ENCODE data around the gene JOSD2.

The JOSD2 gene

DNA sequence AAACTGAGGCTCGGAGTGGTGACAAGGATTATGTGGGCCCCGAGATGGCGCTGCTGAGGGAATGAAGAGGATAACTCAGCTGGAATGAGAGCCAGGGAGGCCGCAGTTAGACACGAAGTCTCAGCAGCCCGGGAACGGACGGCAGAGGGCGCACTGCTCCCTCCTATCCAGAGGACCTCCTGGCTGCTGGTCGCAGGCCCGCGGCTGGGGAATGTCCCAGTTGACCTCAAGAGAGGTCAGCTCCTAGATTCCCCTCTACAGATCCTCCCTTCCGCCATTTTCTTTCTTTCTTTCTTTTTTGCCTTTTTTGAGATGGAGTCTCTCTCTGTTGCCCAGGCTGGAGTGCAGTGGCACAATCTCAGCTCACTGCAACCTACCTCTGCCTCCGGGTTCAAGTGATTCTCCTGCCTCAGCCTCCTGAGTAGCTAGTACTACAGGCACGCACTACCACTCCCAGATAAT lies 26.8 kb upstream of the JOSD2 start:
- TF ChIP-seq, protein P1, sequence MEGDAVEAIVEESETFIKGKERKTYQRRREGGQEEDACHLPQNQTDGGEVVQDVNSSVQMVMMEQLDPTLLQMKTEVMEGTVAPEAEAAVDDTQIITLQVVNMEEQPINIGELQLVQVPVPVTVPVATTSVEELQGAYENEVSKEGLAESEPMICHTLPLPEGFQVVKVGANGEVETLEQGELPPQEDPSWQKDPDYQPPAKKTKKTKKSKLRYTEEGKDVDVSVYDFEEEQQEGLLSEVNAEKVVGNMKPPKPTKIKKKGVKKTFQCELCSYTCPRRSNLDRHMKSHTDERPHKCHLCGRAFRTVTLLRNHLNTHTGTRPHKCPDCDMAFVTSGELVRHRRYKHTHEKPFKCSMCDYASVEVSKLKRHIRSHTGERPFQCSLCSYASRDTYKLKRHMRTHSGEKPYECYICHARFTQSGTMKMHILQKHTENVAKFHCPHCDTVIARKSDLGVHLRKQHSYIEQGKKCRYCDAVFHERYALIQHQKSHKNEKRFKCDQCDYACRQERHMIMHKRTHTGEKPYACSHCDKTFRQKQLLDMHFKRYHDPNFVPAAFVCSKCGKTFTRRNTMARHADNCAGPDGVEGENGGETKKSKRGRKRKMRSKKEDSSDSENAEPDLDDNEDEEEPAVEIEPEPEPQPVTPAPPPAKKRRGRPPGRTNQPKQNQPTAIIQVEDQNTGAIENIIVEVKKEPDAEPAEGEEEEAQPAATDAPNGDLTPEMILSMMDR (IDR thresholded peaks at IDR 0.05; ENCODE audit: unreplicated experiment in 3 of 3): peak; percentile 83 to 88 (median 83)
- Mint-ChIP-seq H3K36me3 (ENCODE audit: low read depth) (peaks cover 42% of the 10 kb centered on the region), H3K9me3 (peaks cover 13% of the 10 kb centered on the region), H3K27me3 (ENCODE audit: low read depth) (peaks cover 4% of the 10 kb centered on the region), H3K4me3 (no peak overlapping the region), H3K27ac (no peak overlapping the region), H3K4me1 (peaks cover 6% of the 10 kb centered on the region)

DNA sequence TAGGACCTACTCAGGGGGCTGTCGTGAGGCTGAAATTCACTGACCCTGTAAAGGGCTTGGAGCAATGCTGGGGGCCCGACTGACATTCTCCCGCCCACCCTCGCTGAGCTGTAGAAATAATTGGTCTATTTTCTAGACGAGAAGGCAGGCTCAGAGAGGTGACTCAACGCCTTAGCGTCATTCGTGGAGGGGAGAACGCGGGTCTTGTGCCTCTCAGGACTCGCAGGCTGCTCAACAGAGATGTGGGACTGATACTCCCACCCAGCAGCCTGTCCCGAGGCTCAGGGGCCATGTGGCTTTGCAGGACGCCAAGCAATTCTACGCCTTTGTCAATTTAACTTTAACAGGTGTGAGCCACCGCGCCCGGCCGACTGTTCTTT lies 26.3 kb upstream of the JOSD2 start:
- Mint-ChIP-seq H3K27me3 (ENCODE audit: low read depth) (peaks cover 4% of the 10 kb centered on the region), H3K4me1 (peaks cover 6% of the 10 kb centered on the region)

DNA sequence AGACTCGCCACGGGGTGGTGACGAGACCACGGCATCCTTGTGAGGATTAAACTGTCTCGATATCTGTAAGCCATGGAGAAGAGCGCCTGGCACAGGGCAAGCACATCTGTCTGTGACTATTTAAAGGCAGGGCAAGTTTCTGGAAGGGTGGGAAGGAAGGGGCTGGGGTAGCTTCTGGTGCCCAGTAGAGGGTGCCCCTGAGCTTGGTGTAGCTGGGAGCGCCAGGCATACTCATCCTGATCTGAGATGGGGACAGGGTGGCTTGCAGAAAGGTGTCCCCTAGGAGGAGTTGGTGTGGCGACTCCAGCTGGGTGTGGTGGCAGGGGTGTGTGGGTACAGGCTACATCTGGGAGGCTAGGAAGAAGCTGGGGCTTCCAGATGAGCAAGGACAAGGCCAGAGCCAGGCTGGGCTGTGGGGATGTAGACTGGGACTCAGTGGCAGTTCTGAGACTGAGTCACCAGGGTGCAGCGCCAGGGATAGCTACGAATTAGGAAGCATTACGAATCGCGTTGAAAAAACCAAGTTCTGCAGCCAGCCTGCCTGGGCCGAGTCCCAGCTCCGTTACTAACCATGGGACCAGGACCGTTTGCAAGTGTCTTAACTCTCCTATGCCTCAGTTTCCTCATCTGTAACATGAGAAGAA lies 25.8 kb upstream of the JOSD2 start:
- TF ChIP-seq, protein P1 (IDR thresholded peaks at IDR 0.05; ENCODE audit: unreplicated experiment in 3 of 3): no peak

More for the DNA sequence above, 26.3 kb upstream of the JOSD2 start:
- Mint-ChIP-seq H3K36me3 (ENCODE audit: low read depth) (peaks cover 47% of the 10 kb centered on the region), H3K4me3 (no peak overlapping the region), H3K9me3 (peaks cover 18% of the 10 kb centered on the region), H3K27ac (no peak overlapping the region)
- TF ChIP-seq, protein P1 (IDR thresholded peaks at IDR 0.05; ENCODE audit: unreplicated experiment in 3 of 3): no peak

DNA sequence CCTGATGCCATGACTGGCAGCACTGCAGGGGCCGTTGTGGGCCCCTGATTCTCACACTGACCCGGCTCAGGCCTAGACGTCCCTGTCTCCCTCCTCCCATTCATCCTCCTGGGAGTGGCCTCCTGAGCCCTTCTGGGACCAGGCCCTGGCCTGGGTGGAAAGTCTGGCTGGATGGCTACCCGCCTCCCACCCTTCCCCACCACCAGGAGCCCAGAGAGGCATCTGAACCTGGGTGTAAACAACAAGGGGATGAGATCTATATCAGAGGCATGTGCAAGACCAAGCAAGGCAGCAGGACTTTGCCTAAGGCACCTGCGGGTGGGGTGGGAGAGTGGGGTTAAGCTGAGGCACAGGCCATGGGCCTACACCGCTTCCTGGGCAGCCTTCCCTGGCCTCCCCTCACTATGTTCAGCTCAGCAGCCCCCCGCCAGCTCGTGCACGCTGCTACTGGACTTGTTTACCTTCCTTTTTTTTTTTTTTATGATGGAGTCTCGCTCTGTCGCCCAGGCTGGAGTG lies 24.7 kb upstream of the JOSD2 start:
- TF ChIP-seq, protein P1 (IDR thresholded peaks at IDR 0.05; ENCODE audit: unreplicated experiment in 3 of 3): no peak
- H3K9me3 Mint-ChIP-seq: peaks cover 20% of the 10 kb centered on the region
- no peak overlapping the region for H3K27ac Mint-ChIP-seq
- no peak overlapping the region for H3K4me3 Mint-ChIP-seq
- peaks cover 48% of the 10 kb centered on the region for H3K36me3 Mint-ChIP-seq (ENCODE audit: low read depth)
- H3K27me3 Mint-ChIP-seq (ENCODE audit: low read depth): no peaks in the 10 kb centered on the region
- peaks cover 6% of the 10 kb centered on the region for H3K4me1 Mint-ChIP-seq

More for the DNA sequence above, 25.8 kb upstream of the JOSD2 start:
- no peak overlapping the region for H3K27ac Mint-ChIP-seq
- H3K36me3 Mint-ChIP-seq (ENCODE audit: low read depth): peaks cover 46% of the 10 kb centered on the region
- no peak overlapping the region for H3K4me3 Mint-ChIP-seq
- H3K27me3 Mint-ChIP-seq (ENCODE audit: low read depth): peaks cover 2% of the 10 kb centered on the region
- peaks cover 20% of the 10 kb centered on the region for H3K9me3 Mint-ChIP-seq
- H3K4me1 Mint-ChIP-seq: peaks cover 6% of the 10 kb centered on the region

DNA sequence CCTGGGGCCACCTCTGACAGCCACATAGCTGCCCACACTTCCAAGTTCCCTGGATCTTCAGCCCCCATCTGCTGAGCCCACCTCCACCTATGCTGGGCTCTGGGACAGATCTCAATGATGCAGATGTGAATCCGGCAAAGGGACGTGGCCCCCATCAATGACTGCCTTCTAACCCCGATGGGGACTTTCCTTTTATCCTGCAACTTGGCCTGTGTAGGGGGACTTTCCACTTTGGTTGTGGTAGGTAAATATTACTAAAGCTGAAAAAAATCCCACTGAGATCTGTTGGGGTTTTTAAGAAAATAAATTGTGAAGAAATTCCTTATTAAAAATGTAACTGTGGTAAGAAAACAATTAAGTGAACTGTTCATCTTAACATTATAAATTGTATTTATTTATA lies 23.5 kb upstream of the JOSD2 start:
- Mint-ChIP-seq H3K9me3 (peaks cover 20% of the 10 kb centered on the region), H3K4me1 (peaks cover 6% of the 10 kb centered on the region), H3K4me3 (no peak overlapping the region), H3K27me3 (ENCODE audit: low read depth) (no peaks in the 10 kb centered on the region), H3K36me3 (ENCODE audit: low read depth) (peaks cover 51% of the 10 kb centered on the region), H3K27ac (no peak overlapping the region)
- TF ChIP-seq, protein P1 (IDR thresholded peaks at IDR 0.05; ENCODE audit: unreplicated experiment in 3 of 3): no peak

DNA sequence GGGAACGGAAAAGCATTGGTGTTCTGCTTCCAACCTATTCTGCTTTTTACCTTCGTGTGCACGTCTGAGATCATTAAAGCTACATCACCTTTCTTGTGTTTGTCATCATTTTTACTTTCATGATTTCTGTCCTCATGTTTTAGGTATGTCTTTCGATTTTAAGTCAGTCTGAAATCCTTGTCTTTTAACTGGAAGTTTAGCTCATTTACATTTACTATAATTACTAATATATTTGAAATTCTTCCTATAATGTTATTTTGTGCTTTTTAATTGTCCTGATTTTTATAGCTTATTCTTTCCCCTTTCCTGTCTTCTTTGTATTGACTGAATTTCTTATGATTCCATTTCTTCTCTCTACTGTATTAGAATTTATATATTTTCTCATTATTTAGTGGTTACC lies 22.0 kb upstream of the JOSD2 start:
- peaks cover 6% of the 10 kb centered on the region for H3K4me1 Mint-ChIP-seq
- peaks cover 20% of the 10 kb centered on the region for H3K9me3 Mint-ChIP-seq
- no peaks in the 10 kb centered on the region for H3K27me3 Mint-ChIP-seq (ENCODE audit: low read depth)
- H3K27ac Mint-ChIP-seq: no peak overlapping the region
- H3K36me3 Mint-ChIP-seq (ENCODE audit: low read depth): peaks cover 51% of the 10 kb centered on the region
- TF ChIP-seq, protein P1 (IDR thresholded peaks at IDR 0.05; ENCODE audit: unreplicated experiment in 3 of 3): no peak
- H3K4me3 Mint-ChIP-seq: no peak overlapping the region

All from nephron (organoid).